D721Med (cell line): ENCODE results near the gene PHF13.

Experiments
- DNase-seq: peaks from one replicate; pipeline ENCODE4 v3.0.0; 2011; ENCODE audit warnings: low spot score; ENCODE audit not compliant: insufficient read length
- FAIRE-seq: peaks from 2 replicates; lab custom pipeline; 2011; peaks lifted over from hg19 to GRCh38; lab: Jason Lieb, UNC
- CTCF ChIP-seq: IDR thresholded peaks from 2 replicates; pipeline ENCODE4 v1.5.1; 2012; ENCODE audit warnings: mild to moderate bottlenecking, control low read depth; ENCODE audit not compliant: insufficient read depth; ENCODE audit errors: missing control alignments

The PHF13 gene

GRCh38 chr1:6592441-6592840 lies 21.1 kb upstream of the PHF13 start:
- FAIRE-seq (no peak), DNase-seq (no peak)
- TF ChIP-seq CTCF: no peak

DNA sequence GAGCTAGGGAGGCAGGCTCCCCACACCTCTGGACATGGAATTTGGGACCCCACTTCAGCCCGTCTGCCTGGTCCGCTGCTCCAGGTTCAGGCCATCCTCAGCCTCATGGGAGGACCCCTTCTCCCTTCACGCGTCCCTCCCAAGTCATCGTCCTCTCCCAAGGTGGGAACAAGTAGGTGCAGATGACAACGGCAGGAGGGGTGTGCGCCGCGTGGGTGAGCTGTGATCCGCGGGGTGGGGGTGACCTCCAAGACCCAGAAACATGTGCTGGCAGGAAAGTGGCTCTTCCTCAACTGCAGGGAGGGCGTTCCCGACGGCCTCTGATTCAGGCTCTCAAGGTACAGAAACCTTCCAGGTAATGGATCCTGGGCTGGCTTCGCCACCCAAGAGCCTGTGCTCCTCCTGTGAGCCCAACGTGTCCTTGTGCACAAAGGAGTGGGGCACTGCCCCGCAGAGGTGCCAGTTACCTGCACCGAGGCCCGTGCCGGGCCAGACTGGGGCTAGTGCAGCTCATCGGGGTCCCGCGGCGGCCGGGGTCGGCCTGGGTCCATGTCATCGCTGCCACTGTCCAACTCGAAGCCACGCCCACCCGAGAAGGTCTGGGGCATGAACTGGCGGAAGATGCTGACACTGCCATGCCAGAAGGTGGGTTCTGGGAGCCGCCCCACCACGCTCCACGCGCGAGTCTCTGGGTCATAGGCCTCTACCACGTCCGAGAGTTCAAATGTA lies 20.5 kb upstream of the PHF13 start:
- FAIRE-seq: no peak
- DNase-seq: no peak
- TF ChIP-seq CTCF: no peak

DNA sequence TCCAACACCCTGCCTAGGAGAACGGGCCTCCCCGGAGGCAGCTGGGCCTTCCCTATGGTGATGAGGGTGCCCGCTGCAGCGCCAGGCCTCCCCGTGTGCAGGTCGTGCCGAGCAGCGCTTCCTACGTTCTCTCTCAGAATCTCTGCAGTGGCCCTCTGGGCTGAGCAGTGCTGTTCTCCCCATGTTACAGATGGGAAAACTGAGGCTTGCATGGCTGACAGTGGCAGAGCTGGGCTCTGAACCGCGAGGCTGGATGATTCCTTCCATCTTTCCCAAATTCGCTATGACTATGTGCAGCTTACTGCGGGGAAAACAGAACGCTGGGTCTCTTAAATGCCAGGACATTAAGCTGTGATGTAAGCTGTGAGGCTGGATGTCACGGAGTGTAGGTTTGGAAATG lies 19.7 kb upstream of the PHF13 start:
- FAIRE-seq: no peak
- TF ChIP-seq CTCF: no peak
- DNase-seq: no peak

DNA sequence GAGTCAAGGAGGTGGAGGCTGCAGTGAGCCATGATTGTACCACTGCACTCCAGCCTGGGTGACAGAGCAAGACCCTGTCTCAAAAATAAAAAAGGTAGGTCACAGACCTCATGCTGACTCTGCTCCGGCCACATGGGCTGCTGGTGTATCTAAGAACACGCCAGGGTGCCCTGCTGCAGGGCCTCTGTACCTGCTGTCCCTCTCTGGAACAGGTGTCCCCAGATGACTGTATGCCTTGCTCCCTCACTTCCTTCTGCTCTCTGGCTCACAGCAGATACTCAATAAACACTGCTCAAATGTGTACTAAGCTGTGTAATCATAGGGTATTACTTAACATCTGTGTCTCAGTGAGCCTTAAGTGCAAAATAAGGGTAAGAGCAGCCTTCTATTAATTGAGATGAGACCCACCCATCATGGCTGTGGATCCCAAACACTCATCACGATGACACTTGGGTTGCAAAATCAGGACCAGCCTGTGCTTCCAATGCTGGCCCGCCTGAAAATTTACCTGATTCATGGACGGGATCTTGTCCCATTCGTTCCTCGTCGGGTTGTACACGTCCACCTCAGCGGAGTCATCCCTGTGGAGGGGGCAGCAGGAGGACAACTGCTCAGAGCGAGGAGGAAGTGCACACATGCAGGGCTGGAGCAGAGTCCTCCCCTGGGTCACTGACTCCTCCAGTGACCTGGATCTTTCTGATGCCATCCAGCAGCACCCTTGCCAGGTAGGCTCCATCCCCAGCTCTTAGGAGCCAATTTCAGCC lies 18.4 kb upstream of the PHF13 start:
- DNase-seq (no peak), FAIRE-seq (no peak)
- no peak for TF ChIP-seq CTCF

DNA sequence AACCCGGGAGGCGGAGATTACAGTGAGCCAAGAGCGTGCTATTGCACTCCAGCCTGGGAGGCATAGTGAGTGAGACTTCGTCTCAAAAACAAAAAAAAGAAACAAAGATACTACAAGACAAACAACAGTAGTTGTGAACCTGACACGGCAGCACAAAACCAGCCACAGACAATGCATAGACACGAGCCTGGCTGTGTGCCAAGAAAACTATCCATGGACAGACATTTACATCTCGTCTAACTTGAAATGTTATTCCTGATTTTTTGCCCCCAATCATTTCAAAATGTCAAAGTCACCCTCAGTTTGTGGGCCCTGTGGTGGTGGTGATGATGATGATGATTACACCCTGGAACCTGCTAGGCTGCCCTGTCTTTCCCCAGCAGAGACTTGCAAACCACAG lies 17.2 kb upstream of the PHF13 start:
- DNase-seq: no peak
- no peak for FAIRE-seq
- no peak for TF ChIP-seq CTCF

DNA sequence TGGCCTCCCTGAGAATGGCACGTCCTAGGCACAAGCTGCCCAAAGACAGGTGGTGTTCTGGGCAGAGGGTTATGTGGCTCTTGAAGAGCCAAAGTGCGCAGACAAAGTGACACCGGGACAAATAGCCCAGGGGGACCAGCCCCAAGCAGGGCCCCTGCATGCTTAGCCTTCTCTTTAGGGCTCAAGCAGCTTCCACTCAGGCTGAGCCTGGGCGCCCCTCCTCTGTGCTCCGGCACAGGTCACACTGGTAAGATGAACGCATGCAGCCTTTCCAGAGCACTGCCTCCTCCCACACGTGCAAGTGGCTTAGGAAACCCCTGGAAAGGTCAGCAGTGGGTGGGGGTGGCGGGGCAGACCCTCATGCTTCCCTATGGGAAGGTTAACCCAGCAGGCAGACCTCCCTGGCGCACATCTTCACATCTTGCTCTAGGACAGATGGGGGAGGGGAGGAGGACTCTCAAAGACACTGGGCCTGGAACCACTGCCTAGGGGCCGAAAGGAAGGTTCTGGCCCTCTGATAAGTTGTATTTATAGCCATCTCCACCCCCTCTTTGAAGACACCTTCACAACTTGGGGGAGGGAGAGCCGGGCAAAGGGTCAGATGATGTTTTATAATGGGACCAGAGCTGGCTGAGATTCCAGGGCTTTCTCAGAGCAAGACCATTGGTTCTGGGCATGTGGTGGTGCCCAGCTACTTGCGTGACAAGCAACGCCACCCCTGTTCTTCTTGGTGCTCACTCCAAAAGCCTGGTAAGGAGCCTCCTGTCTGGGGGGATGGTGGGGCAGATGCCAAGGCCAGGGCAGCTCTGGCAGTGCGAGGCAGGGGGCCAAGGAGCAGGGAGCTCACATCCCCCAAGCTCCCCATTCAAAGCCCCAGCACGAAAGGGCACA lies 16.4 kb upstream of the PHF13 start:
- TF ChIP-seq CTCF: no peak
- DNase-seq (no peak), FAIRE-seq (no peak)
